ENCODE data around the gene CEP41. TPM values are rescaled to one million over a fixed set of nuclear protein-coding genes. Genes with fewer than 3 reads are reported as not detected.

The CEP41 gene
- total and polyA plus RNA-seq, 4 donors, result 2.3 to 3.5 (median 2.8) TPM

GRCh38 chr7:130488392-130489139 lies 47.8 kb upstream of the CEP41 start (continued):
- no peak for TF ChIP-seq CTCF (IDR thresholded peaks at IDR 0.05; ENCODE audit: low read depth, low read length, missing input control)
- TF ChIP-seq GABPA (IDR thresholded peaks at IDR 0.05 in 1 of 2, conservative IDR thresholded peaks at IDR 0.05 in 1 of 2), result no peak

GRCh38 chr7:130486954-130487436 lies 46.2 kb upstream of the CEP41 start:
- H3K27ac ChIP-seq (ENCODE audit: low read depth in 1 of 2, low read length in 2 of 2), result peak overlapping the region in 1 of 2 donors; percentile 57
- TF ChIP-seq RAD21 (IDR thresholded peaks at IDR 0.05), result no peak
- TF ChIP-seq JUND (IDR thresholded peaks at IDR 0.05), result no peak
- TF ChIP-seq EGR1 (IDR thresholded peaks at IDR 0.05; ENCODE audit: low read depth in 2 of 2), result no peak
- TF ChIP-seq GABPA (IDR thresholded peaks at IDR 0.05 in 1 of 2, conservative IDR thresholded peaks at IDR 0.05 in 1 of 2), result no peak
- TF ChIP-seq MAX (IDR thresholded peaks at IDR 0.05), result no peak
- no peak for TF ChIP-seq ATF3 (IDR thresholded peaks at IDR 0.05)
- no peak for TF ChIP-seq SP1 (IDR thresholded peaks at IDR 0.05)
- no peak for TF ChIP-seq YY1 (IDR thresholded peaks at IDR 0.05)
- no peak for TF ChIP-seq REST (IDR thresholded peaks at IDR 0.05)
- no peak for TF ChIP-seq HNF4G (IDR thresholded peaks at IDR 0.05)
- TF ChIP-seq RXRA (IDR thresholded peaks at IDR 0.05), result no peak
- no peak for TF ChIP-seq HNF4A (conservative IDR thresholded peaks at IDR 0.05)

More at GRCh38 chr7:130486954-130487436, 46.2 kb upstream of the CEP41 start:
- no peak for DNase-seq (ENCODE audit: low spot score)
- Histone ChIP-seq H3K36me3 (ENCODE audit: control insufficient read depth in 4 of 4, insufficient read depth in 3 of 4, low read depth in 1 of 4, low read length in 3 of 4) (no peaks in the 10 kb centered on the region), H3K9ac (ENCODE audit: low read depth in 1 of 2, low read length in 2 of 2) (no peak overlapping the region), H3K27me3 (ENCODE audit: control insufficient read depth in 4 of 4, insufficient read depth in 4 of 4, low read length in 3 of 4) (no peaks in the 10 kb centered on the region), H3K4me3 (ENCODE audit: low read depth in 1 of 3, low read length in 3 of 3) (peak overlapping the region; percentile 58 to 93 (median 60)), H3K4me1 (ENCODE audit: control insufficient read depth in 4 of 4, insufficient read depth in 4 of 4, low read length in 3 of 4) (peaks cover 0 to 19% (median 14%) of the 10 kb centered on the region in 4 donors), H3K9me3 (ENCODE audit: control insufficient read depth in 4 of 4, low read length in 3 of 4) (no peaks in the 10 kb centered on the region)
- 26% methylated on average over 6 of the region's 6 CpGs for WGBS
